Liver (tissue), 3 donors: ENCODE measurements around the gene NPPC.

Experiments used
- CTCF ChIP-seq: fragments of 150-350 bp; IDR thresholded peaks from 2 replicates; pipeline ENCODE4 v1.5.1; 2017; ENCODE audit warnings: improper control_type of control experiment, low read depth, low read length; ENCODE audit not compliant: missing input control
- HNF4A ChIP-seq, 2 donors: conservative IDR thresholded peaks; 2 replicates each; pipeline ENCODE4 v1.6.1; 2016; ENCODE audit warnings: antibody characterized with exemption in 2 of 2, mild to moderate bottlenecking in 2 of 2
- JUND ChIP-seq, 2 donors: IDR thresholded peaks; 2 replicates each; pipeline ENCODE4 v1.6.1; 2016; ENCODE audit warnings: antibody characterized with exemption in 2 of 2
- MAX ChIP-seq: IDR thresholded peaks from 2 replicates; pipeline ENCODE4 v1.6.1; 2016; ENCODE audit warnings: antibody characterized with exemption
- REST ChIP-seq: IDR thresholded peaks from 2 replicates; pipeline ENCODE4 v1.6.1; 2016; ENCODE audit warnings: antibody characterized with exemption, mild to moderate bottlenecking
- RXRA ChIP-seq, 2 donors: IDR thresholded peaks; 2 replicates each; pipeline ENCODE4 v1.6.1; 2017 to 2018; ENCODE audit warnings: antibody characterized with exemption in 2 of 2, mild to moderate bottlenecking in 1 of 2
- TAF1 ChIP-seq: conservative IDR thresholded peaks from 2 replicates; pipeline ENCODE4 v1.6.1; 2016; ENCODE audit warnings: antibody characterized with exemption, mild to moderate bottlenecking
- TF ChIP-seq, protein P1 (sequence below): IDR thresholded peaks from 2 replicates; pipeline ENCODE4 v1.6.1; 2016; ENCODE audit warnings: antibody characterized with exemption
- donor health status: healthy.
- donor health status: healthy.

DNA sequence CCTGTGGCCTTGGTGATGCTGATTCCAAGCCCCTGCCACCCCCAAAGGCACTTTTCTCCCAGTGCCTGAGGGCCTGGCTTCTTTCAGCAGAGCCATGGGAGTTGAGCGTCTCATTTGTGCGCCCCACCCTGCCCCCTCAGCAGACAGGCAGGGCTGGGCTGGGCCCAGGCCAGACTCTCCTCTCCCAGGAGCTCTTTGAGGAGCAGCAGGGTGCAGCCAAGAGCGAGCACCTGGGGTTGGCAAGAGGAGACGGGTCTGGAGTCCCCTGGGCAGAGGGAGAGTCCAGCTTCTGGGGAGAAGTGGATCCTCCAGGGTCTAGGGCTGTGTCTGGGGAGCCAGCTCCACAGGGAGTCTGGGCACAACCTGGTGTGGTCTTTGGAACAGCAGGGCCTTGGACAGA lies 21.2 kb downstream of the NPPC start:
- TF ChIP-seq HNF4A (conservative IDR thresholded peaks at IDR 0.05) (no peak), RXRA (IDR thresholded peaks at IDR 0.05) (no peak), MAX (no peak), CTCF (no peak), TAF1 (no peak), JUND (IDR thresholded peaks at IDR 0.05) (no peak), REST (no peak)
- TF ChIP-seq, protein P1, sequence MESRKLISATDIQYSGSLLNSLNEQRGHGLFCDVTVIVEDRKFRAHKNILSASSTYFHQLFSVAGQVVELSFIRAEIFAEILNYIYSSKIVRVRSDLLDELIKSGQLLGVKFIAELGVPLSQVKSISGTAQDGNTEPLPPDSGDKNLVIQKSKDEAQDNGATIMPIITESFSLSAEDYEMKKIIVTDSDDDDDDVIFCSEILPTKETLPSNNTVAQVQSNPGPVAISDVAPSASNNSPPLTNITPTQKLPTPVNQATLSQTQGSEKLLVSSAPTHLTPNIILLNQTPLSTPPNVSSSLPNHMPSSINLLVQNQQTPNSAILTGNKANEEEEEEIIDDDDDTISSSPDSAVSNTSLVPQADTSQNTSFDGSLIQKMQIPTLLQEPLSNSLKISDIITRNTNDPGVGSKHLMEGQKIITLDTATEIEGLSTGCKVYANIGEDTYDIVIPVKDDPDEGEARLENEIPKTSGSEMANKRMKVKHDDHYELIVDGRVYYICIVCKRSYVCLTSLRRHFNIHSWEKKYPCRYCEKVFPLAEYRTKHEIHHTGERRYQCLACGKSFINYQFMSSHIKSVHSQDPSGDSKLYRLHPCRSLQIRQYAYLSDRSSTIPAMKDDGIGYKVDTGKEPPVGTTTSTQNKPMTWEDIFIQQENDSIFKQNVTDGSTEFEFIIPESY: no peak
